Loucy (cell line): ENCODE measurements around the gene SURF1.

Experiments
- H2AFZ ChIP-seq: fragments of 200-600 bp; sonication (generic); 2 replicates; pipeline ENCODE4 v1.6.0; 2016; ENCODE audit warnings: antibody characterized with exemption, mild to moderate bottlenecking, low read length, moderate library complexity
- H3F3A ChIP-seq: fragments of 200-600 bp; 2 replicates; pipeline ENCODE4 v1.6.0; 2016; ENCODE audit warnings: antibody characterized with exemption, low read depth, mild to moderate bottlenecking
- H3K27me3 ChIP-seq: fragments of 200-600 bp; sonication (generic); 2 replicates; pipeline ENCODE4 v1.6.1; 2014; ENCODE audit warnings: low read length, mild to moderate bottlenecking; ENCODE audit not compliant: insufficient read depth, poor library complexity, severe bottlenecking
- H3K36me3 ChIP-seq: fragments of 200-600 bp; sonication (generic); 2 replicates; pipeline ENCODE4 v1.6.1; 2016; ENCODE audit warnings: low read length; ENCODE audit not compliant: insufficient read depth
- H3K4me1 ChIP-seq: fragments of 200-600 bp; sonication (generic); 2 replicates; pipeline ENCODE4 v1.5.1; 2014; ENCODE audit warnings: low read length, mild to moderate bottlenecking; ENCODE audit not compliant: insufficient read depth, poor library complexity, severe bottlenecking
- H3K4me2 ChIP-seq: fragments of 200-600 bp; sonication (generic); 2 replicates; pipeline ENCODE4 v1.6.0; 2014; ENCODE audit warnings: antibody characterized with exemption, low read length, low read depth, mild to moderate bottlenecking; ENCODE audit not compliant: poor library complexity, severe bottlenecking
- H3K4me3 ChIP-seq: fragments of 200-600 bp; sonication (generic); 2 replicates; pipeline ENCODE4 v1.5.1; 2014; ENCODE audit warnings: low read length, mild to moderate bottlenecking, mixed read lengths; ENCODE audit not compliant: poor library complexity, severe bottlenecking
- H3K79me2 ChIP-seq: fragments of 200-600 bp; sonication (generic); 2 replicates; pipeline ENCODE4 v1.6.1; 2014; ENCODE audit warnings: low read length; ENCODE audit not compliant: insufficient read depth
- H3K9ac ChIP-seq: fragments of 200-600 bp; sonication (generic); 2 replicates; pipeline ENCODE4 v1.6.0; 2014; ENCODE audit warnings: mild to moderate bottlenecking, low read depth, low read length, moderate library complexity; ENCODE audit not compliant: poor library complexity, severe bottlenecking
- H3K9me2 ChIP-seq: fragments of 200-600 bp; sonication (generic); replicated peaks from 2 replicates; pipeline ENCODE4 v1.6.1; 2016; ENCODE audit warnings: low read depth, low read length, mixed read lengths
- H3K9me3 ChIP-seq: fragments of 200-600 bp; sonication (generic); 2 replicates; pipeline ENCODE4 v1.6.1; 2014; ENCODE audit warnings: mild to moderate bottlenecking, antibody characterized with exemption, low read length, low read depth; ENCODE audit not compliant: insufficient read depth
- H4K20me1 ChIP-seq: fragments of 200-600 bp; sonication (generic); 2 replicates; pipeline ENCODE4 v1.6.0; 2014; ENCODE audit warnings: antibody characterized with exemption, low read length, mild to moderate bottlenecking; ENCODE audit not compliant: insufficient read depth, poor library complexity, severe bottlenecking
- CTCF ChIP-seq: fragments of 200-600 bp; sonication (generic); conservative IDR thresholded peaks from 2 replicates; pipeline ENCODE4 v1.5.1; 2014; ENCODE audit warnings: mild to moderate bottlenecking, antibody characterized with exemption, low read length
- EZH2phosphoT487 ChIP-seq: fragments of 200-600 bp; IDR thresholded peaks from 2 replicates; pipeline ENCODE4 v1.6.1; 2018; ENCODE audit warnings: antibody characterized with exemption, mild to moderate bottlenecking, moderate library complexity, borderline replicate concordance

Gene SURF1

GRCh38 chr9:133384736-133385321, 28.5 kb upstream of the SURF1 start:
- H3K9me3 ChIP-seq: no peaks in the 10 kb centered on the region
- no peak overlapping the region for H3K9ac ChIP-seq
- no peaks in the 10 kb centered on the region for H3F3A ChIP-seq
- no peaks in the 10 kb centered on the region for H3K79me2 ChIP-seq
- no peaks in the 10 kb centered on the region for H3K4me1 ChIP-seq
- H3K9me2 ChIP-seq: no peaks in the 10 kb centered on the region
- no peaks in the 10 kb centered on the region for H4K20me1 ChIP-seq
- no peaks in the 10 kb centered on the region for H3K27me3 ChIP-seq
- no peak overlapping the region for H3K4me3 ChIP-seq
- TF ChIP-seq EZH2phosphoT487 (no peak), CTCF (no peak)
- no peaks in the 10 kb centered on the region for H3K36me3 ChIP-seq
- no peak overlapping the region for H3K4me2 ChIP-seq
- H2AFZ ChIP-seq: no peak overlapping the region

GRCh38 chr9:133383438-133383837, 27.2 kb upstream of the SURF1 start:
- Histone ChIP-seq H3K4me2 (no peak overlapping the region), H3K79me2 (no peaks in the 10 kb centered on the region), H3K9ac (no peak overlapping the region), H3K27me3 (no peaks in the 10 kb centered on the region), H3K9me2 (no peaks in the 10 kb centered on the region), H2AFZ (no peak overlapping the region), H3K4me1 (peaks cover 3% of the 10 kb centered on the region), H3K9me3 (no peaks in the 10 kb centered on the region), H3K36me3 (no peaks in the 10 kb centered on the region), H3F3A (no peaks in the 10 kb centered on the region), H3K4me3 (no peak overlapping the region), H4K20me1 (no peaks in the 10 kb centered on the region)
- TF ChIP-seq EZH2phosphoT487 (no peak), CTCF (no peak)

- no peak overlapping the region for H2AFZ ChIP-seq
- no peaks in the 10 kb centered on the region for H3K9me3 ChIP-seq
- H3K9me2 ChIP-seq: no peaks in the 10 kb centered on the region
- TF ChIP-seq CTCF: no peak
- TF ChIP-seq EZH2phosphoT487: no peak
- no peak overlapping the region for H3K9ac ChIP-seq
- no peak overlapping the region for H3K4me3 ChIP-seq
- H4K20me1 ChIP-seq: no peaks in the 10 kb centered on the region
- H3K27me3 ChIP-seq: no peaks in the 10 kb centered on the region
- no peaks in the 10 kb centered on the region for H3F3A ChIP-seq
- no peaks in the 10 kb centered on the region for H3K79me2 ChIP-seq
- H3K36me3 ChIP-seq: no peaks in the 10 kb centered on the region
- peaks cover 3% of the 10 kb centered on the region for H3K4me1 ChIP-seq
- no peak overlapping the region for H3K4me2 ChIP-seq
Measured at GRCh38 chr9:133382507-133383141, 26.3 kb upstream of the SURF1 start.
